ENCODE results near the gene ALG6.
"Not testable (repeated sequence)": the region's sequence is repeated elsewhere in the genome, so short reads cannot be mapped to it uniquely, and the experiment has no call there.

The ALG6 gene

DNA sequence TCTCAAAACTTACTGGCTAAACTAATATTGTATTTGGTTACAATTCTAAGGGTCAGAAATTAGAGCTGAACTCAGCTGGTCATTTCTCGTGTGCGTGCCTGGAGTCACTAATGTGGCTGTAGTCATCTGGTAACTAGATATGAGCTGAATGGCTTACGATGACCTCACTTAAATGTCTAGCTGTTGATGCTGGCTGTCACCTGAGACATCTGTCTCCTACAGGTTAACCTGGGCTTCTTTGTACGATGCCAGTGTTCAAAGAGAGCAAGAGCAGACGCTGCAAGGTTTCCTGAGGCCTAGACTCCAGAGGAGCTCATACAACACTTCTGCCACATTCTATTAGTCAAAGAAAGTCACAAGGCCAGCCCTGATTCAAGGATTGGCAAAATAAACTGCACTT lies 17.1 kb upstream of the ALG6 start:
- Histone ChIP-seq H3K4me1 (no peaks in the 10 kb centered on the region), H3K27me3 (ENCODE audit: control insufficient read depth, insufficient read depth, low read length) (no peaks in the 10 kb centered on the region), H3K27ac (no peak overlapping the region), H3K79me2 (no peaks in the 10 kb centered on the region), H3K36me3 (ENCODE audit: control insufficient read depth, insufficient read depth, low read length) (no peaks in the 10 kb centered on the region), H3K4me2 (ENCODE audit: low read length) (no peak overlapping the region), H3K9me3 (ENCODE audit: control insufficient read depth, low read length) (no peaks in the 10 kb centered on the region), H2AFZ (no peak overlapping the region), H3K9ac (no peak overlapping the region), H3K4me3 (ENCODE audit: low read depth, low read length) (no peak overlapping the region)
- TF ChIP-seq, protein P1, sequence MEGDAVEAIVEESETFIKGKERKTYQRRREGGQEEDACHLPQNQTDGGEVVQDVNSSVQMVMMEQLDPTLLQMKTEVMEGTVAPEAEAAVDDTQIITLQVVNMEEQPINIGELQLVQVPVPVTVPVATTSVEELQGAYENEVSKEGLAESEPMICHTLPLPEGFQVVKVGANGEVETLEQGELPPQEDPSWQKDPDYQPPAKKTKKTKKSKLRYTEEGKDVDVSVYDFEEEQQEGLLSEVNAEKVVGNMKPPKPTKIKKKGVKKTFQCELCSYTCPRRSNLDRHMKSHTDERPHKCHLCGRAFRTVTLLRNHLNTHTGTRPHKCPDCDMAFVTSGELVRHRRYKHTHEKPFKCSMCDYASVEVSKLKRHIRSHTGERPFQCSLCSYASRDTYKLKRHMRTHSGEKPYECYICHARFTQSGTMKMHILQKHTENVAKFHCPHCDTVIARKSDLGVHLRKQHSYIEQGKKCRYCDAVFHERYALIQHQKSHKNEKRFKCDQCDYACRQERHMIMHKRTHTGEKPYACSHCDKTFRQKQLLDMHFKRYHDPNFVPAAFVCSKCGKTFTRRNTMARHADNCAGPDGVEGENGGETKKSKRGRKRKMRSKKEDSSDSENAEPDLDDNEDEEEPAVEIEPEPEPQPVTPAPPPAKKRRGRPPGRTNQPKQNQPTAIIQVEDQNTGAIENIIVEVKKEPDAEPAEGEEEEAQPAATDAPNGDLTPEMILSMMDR (IDR thresholded peaks at IDR 0.05): no peak

GRCh38 chr1:63352736-63353135 lies 14.7 kb upstream of the ALG6 start:
- H3K9ac ChIP-seq: no peak overlapping the region
- no peaks in the 10 kb centered on the region for H3K4me1 ChIP-seq
- H3K9me3 ChIP-seq (ENCODE audit: control insufficient read depth, low read length): no peaks in the 10 kb centered on the region
- no peak overlapping the region for H2AFZ ChIP-seq
- TF ChIP-seq, protein P1 (IDR thresholded peaks at IDR 0.05): no peak
- no peak overlapping the region for H3K4me3 ChIP-seq (ENCODE audit: low read depth, low read length)
- H3K27ac ChIP-seq: no peak overlapping the region
- H3K36me3 ChIP-seq (ENCODE audit: control insufficient read depth, insufficient read depth, low read length): no peaks in the 10 kb centered on the region
- no peaks in the 10 kb centered on the region for H3K79me2 ChIP-seq
- H3K27me3 ChIP-seq (ENCODE audit: control insufficient read depth, insufficient read depth, low read length): no peaks in the 10 kb centered on the region
- no peak overlapping the region for H3K4me2 ChIP-seq (ENCODE audit: low read length)

DNA sequence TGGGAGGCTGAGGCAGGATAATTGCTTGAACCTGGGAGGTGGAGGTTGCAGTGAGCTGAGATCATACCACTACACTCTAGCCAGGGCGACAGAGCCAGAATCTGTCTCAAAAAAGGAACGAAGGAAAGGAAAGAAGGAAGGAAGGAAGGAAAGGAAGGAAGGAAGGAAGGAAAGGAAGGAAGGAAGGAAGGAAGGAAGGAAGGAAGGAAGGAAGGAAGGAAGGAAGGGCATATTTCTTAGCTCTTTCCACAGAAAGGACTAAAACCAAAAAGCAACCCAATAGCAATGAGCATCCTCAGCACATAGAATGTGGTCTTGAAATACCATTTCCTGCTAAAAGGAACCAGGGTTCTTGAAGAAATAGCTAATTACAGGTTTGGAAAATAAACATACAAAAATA lies 11.2 kb upstream of the ALG6 start:
- H3K36me3 ChIP-seq (ENCODE audit: control insufficient read depth, insufficient read depth, low read length); H2AFZ ChIP-seq; H3K4me1 ChIP-seq; H3K27ac ChIP-seq; H3K4me2 ChIP-seq (ENCODE audit: low read length); H3K27me3 ChIP-seq (ENCODE audit: control insufficient read depth, insufficient read depth, low read length); H3K4me3 ChIP-seq (ENCODE audit: low read depth, low read length); H3K9ac ChIP-seq; H3K9me3 ChIP-seq (ENCODE audit: control insufficient read depth, low read length); H3K79me2 ChIP-seq: not testable (repeated sequence)

GRCh38 chr1:63359561-63359960 lies 7.9 kb upstream of the ALG6 start:
- Histone ChIP-seq H3K4me2 (ENCODE audit: low read length) (no peak overlapping the region), H3K9me3 (ENCODE audit: control insufficient read depth, low read length) (no peaks in the 10 kb centered on the region), H2AFZ (no peak overlapping the region), H3K4me3 (ENCODE audit: low read depth, low read length) (no peak overlapping the region), H3K79me2 (no peaks in the 10 kb centered on the region), H3K9ac (no peak overlapping the region), H3K36me3 (ENCODE audit: control insufficient read depth, insufficient read depth, low read length) (no peaks in the 10 kb centered on the region), H3K27me3 (ENCODE audit: control insufficient read depth, insufficient read depth, low read length) (no peaks in the 10 kb centered on the region), H3K27ac (no peak overlapping the region), H3K4me1 (no peaks in the 10 kb centered on the region)
- TF ChIP-seq, protein P1 (IDR thresholded peaks at IDR 0.05): no peak

DNA sequence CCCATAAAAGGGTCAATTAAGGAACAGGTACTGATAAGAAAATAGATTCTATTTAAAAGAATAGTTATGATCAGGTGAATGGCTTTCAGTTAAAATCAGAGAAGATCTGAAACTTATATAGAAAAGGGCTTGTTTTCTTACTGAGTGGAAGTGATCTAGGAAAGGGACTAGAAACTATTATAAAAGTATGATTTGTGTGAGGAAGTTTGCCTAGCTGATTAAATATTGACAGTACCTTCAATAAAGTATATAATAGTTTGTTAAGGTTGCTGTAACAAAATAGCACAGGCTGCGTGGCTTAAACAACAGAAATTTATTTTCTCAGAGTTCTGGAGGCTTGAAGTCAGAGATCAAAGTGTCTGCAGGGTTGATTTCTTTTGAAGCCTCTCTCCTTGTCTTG lies 5.4 kb upstream of the ALG6 start:
- H3K4me3 ChIP-seq (ENCODE audit: low read depth, low read length): no peak overlapping the region
- H3K9ac ChIP-seq: no peak overlapping the region
- H3K27ac ChIP-seq: no peak overlapping the region
- no peak overlapping the region for H3K4me2 ChIP-seq (ENCODE audit: low read length)
- TF ChIP-seq, protein P1 (IDR thresholded peaks at IDR 0.05): no peak
- no peak overlapping the region for H2AFZ ChIP-seq
- H3K79me2 ChIP-seq: no peaks in the 10 kb centered on the region
- no peaks in the 10 kb centered on the region for H3K4me1 ChIP-seq
- H3K9me3 ChIP-seq (ENCODE audit: control insufficient read depth, low read length): no peaks in the 10 kb centered on the region
- H3K27me3 ChIP-seq (ENCODE audit: control insufficient read depth, insufficient read depth, low read length): no peaks in the 10 kb centered on the region
- no peaks in the 10 kb centered on the region for H3K36me3 ChIP-seq (ENCODE audit: control insufficient read depth, insufficient read depth, low read length)
